H1 (cell line): Measurements from ENCODE around the gene USP12. TPM values are rescaled to one million over a fixed set of nuclear protein-coding genes. Genes with fewer than 3 reads are reported as not detected.

Experiments
- EP300 ChIP-seq, 2 experiments: IDR thresholded peaks; 1 replicate in 1 of 2; 2 replicates in 1 of 2; pipeline ENCODE4 v1.6.1; 2011 to 2012; ENCODE audit warnings: low read depth in 2 of 2, low read length in 2 of 2, mild to moderate bottlenecking in 2 of 2, borderline replicate concordance in 1 of 2, inconsistent platforms in 1 of 2, moderate library complexity in 1 of 2
- GTF2F1 ChIP-seq: IDR thresholded peaks from 2 replicates; pipeline ENCODE4 v1.6.1; 2012; ENCODE audit warnings: low read depth, low read length, improper control_type of control experiment, borderline replicate concordance
- POLR2A ChIP-seq, 2 experiments: IDR thresholded peaks; 1 replicate in 1 of 2; 2 replicates in 1 of 2; pipeline ENCODE4 v1.6.1; 2011; ENCODE audit warnings: low read depth in 2 of 2, low read length in 2 of 2, mild to moderate bottlenecking in 2 of 2; ENCODE audit errors: control extremely low read depth in 1 of 2
- polyA plus RNA-seq, 7 experiments: library from polyadenylated mRNA; depleted of rRNA in 3 of 7; stranded (reverse) in 5 of 7; unstranded in 2 of 7; fragments of >200 nt in 5 of 7; fragments of 200-250 nt in 2 of 7; gene quantifications; 1 replicate in 5 of 7; 2 replicates in 1 of 7; 4 replicates in 1 of 7; pipeline versions ENCODE4 v1.2.1 to v1.2.3, GENCODE V29; 2011 to 2013; ENCODE audit warnings: missing spikeins in 2 of 7, mixed read lengths in 2 of 7
- total RNA-seq: library from RNA; stranded (reverse); fragmentation: NEBNext Ultra II Directional; extraction: Animal tissue kit (Norgen Biotek cat#: 25700); gene quantifications from 2 replicates; pipeline ENCODE4 v1.2.1, GENCODE V29; 2021
- TF ChIP-seq, protein P1 (sequence below): IDR thresholded peaks from 2 replicates; pipeline ENCODE4 v1.6.1; 2012; ENCODE audit warnings: inconsistent platforms

The USP12 gene
- total and polyA plus RNA-seq, 2 of the 8 experiments (the other 6 are each of a cell fraction or from before 2014, with no cell fraction given) = 4.0 to 30.0 TPM

- TF ChIP-seq EP300 (IDR thresholded peaks at IDR 0.05; ENCODE audit: borderline replicate concordance in 1 of 2, low read depth in 2 of 2, low read length in 2 of 2) (no peak), GTF2F1 (no peak), POLR2A (IDR thresholded peaks at IDR 0.05; ENCODE audit: control extremely low read depth in 1 of 2, low read depth in 2 of 2, low read length in 2 of 2) (no peak)
- TF ChIP-seq, protein P1, sequence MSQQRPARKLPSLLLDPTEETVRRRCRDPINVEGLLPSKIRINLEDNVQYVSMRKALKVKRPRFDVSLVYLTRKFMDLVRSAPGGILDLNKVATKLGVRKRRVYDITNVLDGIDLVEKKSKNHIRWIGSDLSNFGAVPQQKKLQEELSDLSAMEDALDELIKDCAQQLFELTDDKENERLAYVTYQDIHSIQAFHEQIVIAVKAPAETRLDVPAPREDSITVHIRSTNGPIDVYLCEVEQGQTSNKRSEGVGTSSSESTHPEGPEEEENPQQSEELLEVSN = no peak
Measured at GRCh38 chr13:27189192-27189591, 17.6 kb upstream of the USP12 start (continued).
